Left ventricle myocardium inferior (tissue), 1 donor: ENCODE results near the gene VNN1. TPM values are rescaled to one million over a fixed set of nuclear protein-coding genes. Genes with fewer than 3 reads are reported as not detected.

Experiments used
- DNase-seq: peaks from one replicate; pipeline ENCODE4 v3.0.0-alpha.2; 2020
- H3K27ac ChIP-seq: fragments of 200-600 bp; replicated peaks from 2 replicates; pipeline ENCODE4 v1.8.0; 2021
- H3K27me3 ChIP-seq: fragments of 200-600 bp; 2 replicates; pipeline ENCODE4 v1.8.0; 2021; ENCODE audit warnings: low read depth
- H3K36me3 ChIP-seq: fragments of 200-600 bp; 2 replicates; pipeline ENCODE4 v1.8.0; 2021
- H3K4me1 ChIP-seq: fragments of 200-600 bp; 2 replicates; pipeline ENCODE4 v1.8.0; 2021
- H3K4me3 ChIP-seq: fragments of 200-600 bp; 2 replicates; pipeline ENCODE4 v1.8.0; 2021; ENCODE audit warnings: mild to moderate bottlenecking, moderate library complexity
- H3K9me3 ChIP-seq: fragments of 200-600 bp; replicated peaks from 2 replicates; pipeline ENCODE4 v1.8.0; 2021
- CTCF ChIP-seq: fragments of 200-600 bp; IDR thresholded peaks from 2 replicates; pipeline ENCODE4 v1.8.0; 2021; ENCODE audit warnings: antibody characterized with exemption, mild to moderate bottlenecking, borderline replicate concordance
- intact Hi-C: fragments of 100-400 bp; cut with micrococcal nuclease; formaldehyde crosslinking; loops from one replicate; pipeline ENCODE4 v1.11.0; 2022
- total RNA-seq: library from RNA; stranded (reverse); fragmentation: NEBNext Ultra II Directional; extraction: Animal tissue kit (Norgen Biotek cat#: 25700); gene quantifications from one replicate; pipeline ENCODE4 v1.2.1, GENCODE V29; 2021
- donor health status: DM: no; HTN: yes; CAD: no; lungs with severe emphysema.

Gene VNN1
- total RNA-seq, 1 donor from 2014 or later, result 1.1 TPM

- no peaks in the 10 kb centered on the region for H3K9me3 ChIP-seq
- no peaks in the 10 kb centered on the region for H3K36me3 ChIP-seq
- no peaks in the 10 kb centered on the region for H3K4me1 ChIP-seq
- H3K27me3 ChIP-seq, result peaks cover 4% of the 10 kb centered on the region
- no peak for DNase-seq
- H3K4me3 ChIP-seq, result no peak overlapping the region
- intact Hi-C loops, result no loop called here
- no peak for TF ChIP-seq CTCF
- H3K27ac ChIP-seq, result no peak overlapping the region
These were observed 20.0 kb upstream of the VNN1 start for GRCh38 chr6:132733814-132734213.

GRCh38 chr6:132733283-132733682, 19.4 kb upstream of the VNN1 start:
- intact Hi-C loops, result no loop called here
- Histone ChIP-seq H3K27ac (no peak overlapping the region), H3K9me3 (no peaks in the 10 kb centered on the region), H3K36me3 (no peaks in the 10 kb centered on the region), H3K4me3 (no peak overlapping the region), H3K27me3 (peaks cover 4% of the 10 kb centered on the region), H3K4me1 (no peaks in the 10 kb centered on the region)
- no peak for DNase-seq
- no peak for TF ChIP-seq CTCF

GRCh38 chr6:132731086-132731485, 17.2 kb upstream of the VNN1 start:
- no peak overlapping the region for H3K4me3 ChIP-seq
- intact Hi-C loops, result no loop called here
- H3K27ac ChIP-seq, result no peak overlapping the region
- no peaks in the 10 kb centered on the region for H3K4me1 ChIP-seq
- no peak for TF ChIP-seq CTCF
- H3K27me3 ChIP-seq, result no peaks in the 10 kb centered on the region
- no peak for DNase-seq
- no peaks in the 10 kb centered on the region for H3K9me3 ChIP-seq
- H3K36me3 ChIP-seq, result no peaks in the 10 kb centered on the region

- Histone ChIP-seq H3K9me3 (no peaks in the 10 kb centered on the region), H3K27ac (no peak overlapping the region), H3K27me3 (no peaks in the 10 kb centered on the region), H3K4me1 (no peaks in the 10 kb centered on the region), H3K36me3 (no peaks in the 10 kb centered on the region), H3K4me3 (no peak overlapping the region)
- intact Hi-C loops, result no loop called here
- no peak for TF ChIP-seq CTCF
- DNase-seq, result no peak
These were observed 16.7 kb upstream of the VNN1 start for GRCh38 chr6:132730560-132730959.

- Histone ChIP-seq H3K36me3 (no peaks in the 10 kb centered on the region), H3K27me3 (no peaks in the 10 kb centered on the region), H3K4me1 (no peaks in the 10 kb centered on the region), H3K9me3 (no peaks in the 10 kb centered on the region), H3K27ac (no peak overlapping the region), H3K4me3 (no peak overlapping the region)
- no peak for DNase-seq
- no peak for TF ChIP-seq CTCF
- intact Hi-C loops, result no loop called here
These were observed 14.8 kb upstream of the VNN1 start for GRCh38 chr6:132728616-132729015.

GRCh38 chr6:132726608-132726975, 12.7 kb upstream of the VNN1 start:
- H3K9me3 ChIP-seq, result no peaks in the 10 kb centered on the region
- no peak for TF ChIP-seq CTCF
- no peak overlapping the region for H3K27ac ChIP-seq
- intact Hi-C loops, result no loop called here
- no peaks in the 10 kb centered on the region for H3K27me3 ChIP-seq
- no peaks in the 10 kb centered on the region for H3K36me3 ChIP-seq
- no peaks in the 10 kb centered on the region for H3K4me1 ChIP-seq
- H3K4me3 ChIP-seq, result no peak overlapping the region
- DNase-seq, result no peak
